ENCODE results near the gene WFDC1. TPM values are rescaled to one million over a fixed set of nuclear protein-coding genes. Genes with fewer than 3 reads are reported as not detected.

WFDC1 gene
- polyA plus RNA-seq, 1 of the 3 experiments (the other 2 are of a cell fraction): 0.03 TPM

GRCh38 chr16:84315422-84315821, 20.7 kb downstream of the WFDC1 start (continued):
- no peak for TF ChIP-seq FOXJ3 (CRISPR knock-in tag; IDR thresholded peaks at IDR 0.05)
- TF ChIP-seq MAX (IDR thresholded peaks at IDR 0.05; ENCODE audit: low read depth): no peak
- no peak for TF ChIP-seq RFX5 (IDR thresholded peaks at IDR 0.05; ENCODE audit: low read length)
- TF ChIP-seq RAD21 (IDR thresholded peaks at IDR 0.05; ENCODE audit: low read length): no peak
- TF ChIP-seq REST (IDR thresholded peaks at IDR 0.05; ENCODE audit: low read depth, low read length): no peak
- TF ChIP-seq EP300 (IDR thresholded peaks at IDR 0.05; ENCODE audit: borderline replicate concordance in 1 of 2, low read depth in 1 of 2, low read length in 1 of 2): no peak
- no peak for TF ChIP-seq GATA2 (CRISPR knock-in tag; IDR thresholded peaks at IDR 0.05)
- no peak for TF ChIP-seq NFIC (IDR thresholded peaks at IDR 0.05; ENCODE audit: borderline replicate concordance)

GRCh38 chr16:84318091-84318975, 23.7 kb downstream of the WFDC1 start:
- H3K4me2 ChIP-seq: no peak overlapping the region
- no peaks in the 10 kb centered on the region for H3K4me1 ChIP-seq (ENCODE audit: control insufficient read depth in 1 of 2, insufficient read depth in 2 of 2, low read depth in 1 of 2, low read length in 1 of 2)
- peaks cover 42% of the 10 kb centered on the region for H3K27me3 ChIP-seq (ENCODE audit: insufficient read depth)
- ChIA-PET POLR2A (no interaction called here), CTCF (interaction anchor here (2.0 kb wide), 1 partner anchor 10 kb away, joined by 9 read pairs; no protein-coding TSS in a partner anchor)
- no peaks in the 10 kb centered on the region for H3K9me2 ChIP-seq
- no peaks in the 10 kb centered on the region for H3F3A ChIP-seq (replicated peaks; ENCODE audit: insufficient read depth)
- H2AFZ ChIP-seq (ENCODE audit: low read depth): no peak overlapping the region
- no peak for DNase-seq
- no peaks in the 10 kb centered on the region for H3K79me2 ChIP-seq (ENCODE audit: insufficient read depth)
- H4K20me1 ChIP-seq (ENCODE audit: insufficient read depth): no peaks in the 10 kb centered on the region
- WGBS (ENCODE audit: low lambda C conversion rate): 48% methylated on average over 16 of the region's 19 CpGs
- H3K4me3 ChIP-seq (ENCODE audit: low read depth in 2 of 2, low read length in 1 of 2): no peak overlapping the region
- TF ChIP-seq CTCF (IDR thresholded peaks at IDR 0.05): no peak
- no peak for TF ChIP-seq TAF1 (IDR thresholded peaks at IDR 0.05; ENCODE audit: borderline replicate concordance, low read depth, low read length)
- no peak for TF ChIP-seq RFX5 (IDR thresholded peaks at IDR 0.05; ENCODE audit: low read length)
- no peak for TF ChIP-seq TCF12 (IDR thresholded peaks at IDR 0.05)
- no peak for TF ChIP-seq PBX3 (IDR thresholded peaks at IDR 0.05)
- TF ChIP-seq TEAD4 (IDR thresholded peaks at IDR 0.05; ENCODE audit: borderline replicate concordance, insufficient read depth): no peak
- no peak for TF ChIP-seq NFIC (IDR thresholded peaks at IDR 0.05; ENCODE audit: borderline replicate concordance)
- H3K36me3 ChIP-seq (replicated peaks in 1 of 2; ENCODE audit: control insufficient read depth in 1 of 2, insufficient read depth in 2 of 2, low read length in 1 of 2): no peaks in the 10 kb centered on the region
- no peak overlapping the region for H3K27ac ChIP-seq (ENCODE audit: low read depth in 2 of 2, low read length in 1 of 2)
- H3K9me3 ChIP-seq: no peaks in the 10 kb centered on the region
- H3K9ac ChIP-seq: no peak overlapping the region
